ENCODE data around the gene MESP1.

- TF ChIP-seq, protein P1, sequence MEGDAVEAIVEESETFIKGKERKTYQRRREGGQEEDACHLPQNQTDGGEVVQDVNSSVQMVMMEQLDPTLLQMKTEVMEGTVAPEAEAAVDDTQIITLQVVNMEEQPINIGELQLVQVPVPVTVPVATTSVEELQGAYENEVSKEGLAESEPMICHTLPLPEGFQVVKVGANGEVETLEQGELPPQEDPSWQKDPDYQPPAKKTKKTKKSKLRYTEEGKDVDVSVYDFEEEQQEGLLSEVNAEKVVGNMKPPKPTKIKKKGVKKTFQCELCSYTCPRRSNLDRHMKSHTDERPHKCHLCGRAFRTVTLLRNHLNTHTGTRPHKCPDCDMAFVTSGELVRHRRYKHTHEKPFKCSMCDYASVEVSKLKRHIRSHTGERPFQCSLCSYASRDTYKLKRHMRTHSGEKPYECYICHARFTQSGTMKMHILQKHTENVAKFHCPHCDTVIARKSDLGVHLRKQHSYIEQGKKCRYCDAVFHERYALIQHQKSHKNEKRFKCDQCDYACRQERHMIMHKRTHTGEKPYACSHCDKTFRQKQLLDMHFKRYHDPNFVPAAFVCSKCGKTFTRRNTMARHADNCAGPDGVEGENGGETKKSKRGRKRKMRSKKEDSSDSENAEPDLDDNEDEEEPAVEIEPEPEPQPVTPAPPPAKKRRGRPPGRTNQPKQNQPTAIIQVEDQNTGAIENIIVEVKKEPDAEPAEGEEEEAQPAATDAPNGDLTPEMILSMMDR (IDR thresholded peaks at IDR 0.05) = no peak
- no peak for TF ChIP-seq POLR2A (IDR thresholded peaks at IDR 0.05)
Measured at GRCh38 chr15:89778861-89779260, 27.8 kb upstream of the MESP1 start.
